Measurements from ENCODE around the gene CFAP74. TPM values are rescaled to one million over a fixed set of nuclear protein-coding genes. Genes with fewer than 3 reads are reported as not detected.

CFAP74 gene
- total and polyA plus RNA-seq, 2 of the 13 experiments (the other 11 are each of a cell fraction or from before 2014, with no cell fraction given): 0.27 to 0.62 TPM

DNA sequence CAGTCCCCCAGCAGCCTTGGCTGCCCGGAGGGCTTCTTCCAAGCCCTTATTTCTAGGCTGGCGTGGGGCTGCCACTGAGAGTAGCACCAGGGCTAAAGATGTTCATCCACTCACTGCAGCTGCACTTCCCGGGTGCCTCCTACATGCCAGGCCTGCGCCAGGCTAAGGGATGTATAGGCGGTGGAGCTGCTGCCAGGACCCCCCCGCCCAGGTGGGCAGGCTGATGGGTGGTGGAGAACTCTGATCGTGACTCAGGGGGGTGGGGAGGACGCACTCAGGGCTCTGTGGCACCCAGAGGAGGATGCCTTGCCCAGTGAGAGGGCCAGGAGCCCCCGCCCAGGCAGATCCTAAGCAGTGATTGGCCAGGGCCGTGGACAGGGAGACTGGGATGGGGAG lies 34.1 kb downstream of the CFAP74 start:
- WGBS (ENCODE audit: low lambda C conversion rate): 27% methylated on average over 6 of the region's 10 CpGs
- CTCF ChIA-PET (ENCODE audit: low intra/inter-chr PET ratio, low total read pairs): no interaction called here
- POLR2A ChIA-PET: no interaction called here
- no peak overlapping the region for H3K4me3 ChIP-seq (replicated peaks in 1 of 3; ENCODE audit: insufficient read depth in 1 of 3, low read depth in 2 of 3, low read length in 3 of 3)
- DNase-seq (ENCODE audit: low spot score) (no peak), FAIRE-seq (no peak), ATAC-seq (no peak)
- no peak overlapping the region for H3K27ac ChIP-seq (ENCODE audit: extremely low read length, insufficient read depth, low read length)
- H3K79me2 ChIP-seq (ENCODE audit: insufficient read depth, low read length): no peaks in the 10 kb centered on the region
- BruUV-seq (replicated peaks): no TSS peak
- in situ Hi-C loops (cut with HindIII; ENCODE audit: extremely low pct_ligation_motif_present, low pct_unique_long_range_greater_than_20kb) (no loop called here), intact Hi-C loops (cut with micrococcal nuclease; ENCODE audit: unreplicated experiment) (no loop called here)
- no peak overlapping the region for H2AFZ ChIP-seq (ENCODE audit: low read length)
- no peaks in the 10 kb centered on the region for H3K36me3 ChIP-seq (replicated peaks in 1 of 2; ENCODE audit: control insufficient read depth in 1 of 2, insufficient read depth in 2 of 2, low read length in 2 of 2)
- H3K4me1 ChIP-seq (ENCODE audit: insufficient read depth, low read length): no peaks in the 10 kb centered on the region
- H3K9ac ChIP-seq (ENCODE audit: insufficient read depth, low read depth, low read length): no peak overlapping the region
- H4K20me1 ChIP-seq (ENCODE audit: insufficient read depth, low read length): no peaks in the 10 kb centered on the region
- peaks cover 14 to 59% of the 10 kb centered on the region in 2 experiments; a peak in 4 of 5 replicates for H3K27me3 ChIP-seq (ENCODE audit: control insufficient read depth in 1 of 2, insufficient read depth in 2 of 2, low read length in 2 of 2)
- no peaks in the 10 kb centered on the region for H3K9me3 ChIP-seq (ENCODE audit: low read length)
- H3K4me2 ChIP-seq (ENCODE audit: low read depth, low read length): no peak overlapping the region
- TF ChIP-seq ZNF160 (CRISPR knock-in tag; IDR thresholded peaks at IDR 0.05): no peak
- TF ChIP-seq, protein P1, sequence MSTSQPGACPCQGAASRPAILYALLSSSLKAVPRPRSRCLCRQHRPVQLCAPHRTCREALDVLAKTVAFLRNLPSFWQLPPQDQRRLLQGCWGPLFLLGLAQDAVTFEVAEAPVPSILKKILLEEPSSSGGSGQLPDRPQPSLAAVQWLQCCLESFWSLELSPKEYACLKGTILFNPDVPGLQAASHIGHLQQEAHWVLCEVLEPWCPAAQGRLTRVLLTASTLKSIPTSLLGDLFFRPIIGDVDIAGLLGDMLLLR (CRISPR knock-in tag; IDR thresholded peaks at IDR 0.05): no peak
- TF ChIP-seq, protein P2, sequence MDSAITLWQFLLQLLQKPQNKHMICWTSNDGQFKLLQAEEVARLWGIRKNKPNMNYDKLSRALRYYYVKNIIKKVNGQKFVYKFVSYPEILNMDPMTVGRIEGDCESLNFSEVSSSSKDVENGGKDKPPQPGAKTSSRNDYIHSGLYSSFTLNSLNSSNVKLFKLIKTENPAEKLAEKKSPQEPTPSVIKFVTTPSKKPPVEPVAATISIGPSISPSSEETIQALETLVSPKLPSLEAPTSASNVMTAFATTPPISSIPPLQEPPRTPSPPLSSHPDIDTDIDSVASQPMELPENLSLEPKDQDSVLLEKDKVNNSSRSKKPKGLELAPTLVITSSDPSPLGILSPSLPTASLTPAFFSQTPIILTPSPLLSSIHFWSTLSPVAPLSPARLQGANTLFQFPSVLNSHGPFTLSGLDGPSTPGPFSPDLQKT (CRISPR knock-in tag; IDR thresholded peaks at IDR 0.05; ENCODE audit: borderline replicate concordance): no peak
- TF ChIP-seq GATAD2A (CRISPR knock-in tag; IDR thresholded peaks at IDR 0.05): no peak
- no peak for TF ChIP-seq NFYC (CRISPR knock-in tag; IDR thresholded peaks at IDR 0.05)
- no peak for TF ChIP-seq GATA4 (IDR thresholded peaks at IDR 0.05; ENCODE audit: borderline replicate concordance, low read depth)
- TF ChIP-seq, protein P3, sequence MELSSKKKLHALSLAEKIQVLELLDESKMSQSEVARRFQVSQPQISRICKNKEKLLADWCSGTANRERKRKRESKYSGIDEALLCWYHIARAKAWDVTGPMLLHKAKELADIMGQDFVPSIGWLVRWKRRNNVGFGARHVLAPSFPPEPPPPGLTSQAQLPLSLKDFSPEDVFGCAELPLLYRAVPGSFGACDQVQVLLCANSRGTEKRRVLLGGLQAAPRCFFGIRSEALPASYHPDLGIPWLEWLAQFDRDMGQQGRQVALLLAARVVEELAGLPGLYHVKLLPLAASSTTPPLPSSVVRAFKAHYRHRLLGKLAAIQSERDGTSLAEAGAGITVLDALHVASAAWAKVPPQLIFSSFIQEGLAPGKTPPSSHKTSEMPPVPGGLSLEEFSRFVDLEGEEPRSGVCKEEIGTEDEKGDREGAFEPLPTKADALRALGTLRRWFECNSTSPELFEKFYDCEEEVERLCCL (CRISPR knock-in tag; IDR thresholded peaks at IDR 0.05; ENCODE audit: borderline replicate concordance): no peak
- TF ChIP-seq STAG1 (CRISPR knock-in tag; IDR thresholded peaks at IDR 0.05): no peak
- TF ChIP-seq SIN3B (IDR thresholded peaks at IDR 0.05; ENCODE audit: low read length): no peak
- TF ChIP-seq, protein P4, sequence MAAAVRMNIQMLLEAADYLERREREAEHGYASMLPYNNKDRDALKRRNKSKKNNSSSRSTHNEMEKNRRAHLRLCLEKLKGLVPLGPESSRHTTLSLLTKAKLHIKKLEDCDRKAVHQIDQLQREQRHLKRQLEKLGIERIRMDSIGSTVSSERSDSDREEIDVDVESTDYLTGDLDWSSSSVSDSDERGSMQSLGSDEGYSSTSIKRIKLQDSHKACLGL (CRISPR knock-in tag; IDR thresholded peaks at IDR 0.05): no peak
- no peak for TF ChIP-seq ETV5 (CRISPR knock-in tag; IDR thresholded peaks at IDR 0.05; ENCODE audit: borderline replicate concordance)
- TF ChIP-seq, protein P5, sequence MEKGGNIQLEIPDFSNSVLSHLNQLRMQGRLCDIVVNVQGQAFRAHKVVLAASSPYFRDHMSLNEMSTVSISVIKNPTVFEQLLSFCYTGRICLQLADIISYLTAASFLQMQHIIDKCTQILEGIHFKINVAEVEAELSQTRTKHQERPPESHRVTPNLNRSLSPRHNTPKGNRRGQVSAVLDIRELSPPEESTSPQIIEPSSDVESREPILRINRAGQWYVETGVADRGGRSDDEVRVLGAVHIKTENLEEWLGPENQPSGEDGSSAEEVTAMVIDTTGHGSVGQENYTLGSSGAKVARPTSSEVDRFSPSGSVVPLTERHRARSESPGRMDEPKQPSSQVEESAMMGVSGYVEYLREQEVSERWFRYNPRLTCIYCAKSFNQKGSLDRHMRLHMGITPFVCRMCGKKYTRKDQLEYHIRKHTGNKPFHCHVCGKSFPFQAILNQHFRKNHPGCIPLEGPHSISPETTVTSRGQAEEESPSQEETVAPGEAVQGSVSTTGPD (CRISPR knock-in tag; IDR thresholded peaks at IDR 0.05): no peak
- TF ChIP-seq, protein P6, sequence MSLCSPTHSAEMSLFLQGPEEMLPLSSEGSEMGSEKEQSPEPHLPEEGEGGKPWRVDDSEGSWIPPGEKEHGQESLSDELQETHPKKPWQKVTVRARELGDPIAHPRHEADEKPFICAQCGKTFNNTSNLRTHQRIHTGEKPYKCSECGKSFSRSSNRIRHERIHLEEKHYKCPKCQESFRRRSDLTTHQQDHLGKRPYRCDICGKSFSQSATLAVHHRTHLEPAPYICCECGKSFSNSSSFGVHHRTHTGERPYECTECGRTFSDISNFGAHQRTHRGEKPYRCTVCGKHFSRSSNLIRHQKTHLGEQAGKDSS (CRISPR knock-in tag; IDR thresholded peaks at IDR 0.05; ENCODE audit: borderline replicate concordance, low read depth): no peak
- TF ChIP-seq CBFB (CRISPR knock-in tag; IDR thresholded peaks at IDR 0.05): no peak
- no peak for TF ChIP-seq IKZF1 (IDR thresholded peaks at IDR 0.05)
- TF ChIP-seq, protein P7, sequence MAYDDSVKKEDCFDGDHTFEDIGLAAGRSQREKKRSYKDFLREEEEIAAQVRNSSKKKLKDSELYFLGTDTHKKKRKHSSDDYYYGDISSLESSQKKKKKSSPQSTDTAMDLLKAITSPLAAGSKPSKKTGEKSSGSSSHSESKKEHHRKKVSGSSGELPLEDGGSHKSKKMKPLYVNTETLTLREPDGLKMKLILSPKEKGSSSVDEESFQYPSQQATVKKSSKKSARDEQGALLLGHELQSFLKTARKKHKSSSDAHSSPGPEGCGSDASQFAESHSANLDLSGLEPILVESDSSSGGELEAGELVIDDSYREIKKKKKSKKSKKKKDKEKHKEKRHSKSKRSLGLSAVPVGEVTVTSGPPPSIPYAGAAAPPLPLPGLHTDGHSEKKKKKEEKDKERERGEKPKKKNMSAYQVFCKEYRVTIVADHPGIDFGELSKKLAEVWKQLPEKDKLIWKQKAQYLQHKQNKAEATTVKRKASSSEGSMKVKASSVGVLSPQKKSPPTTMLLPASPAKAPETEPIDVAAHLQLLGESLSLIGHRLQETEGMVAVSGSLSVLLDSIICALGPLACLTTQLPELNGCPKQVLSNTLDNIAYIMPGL (CRISPR knock-in tag; IDR thresholded peaks at IDR 0.05; ENCODE audit: borderline replicate concordance in 1 of 2, low read depth in 1 of 2): no peak
- TF ChIP-seq ZNF572 (CRISPR knock-in tag; IDR thresholded peaks at IDR 0.05): no peak
- TF ChIP-seq RCOR2 (CRISPR knock-in tag; IDR thresholded peaks at IDR 0.05): no peak

Data from HepG2 (cell line).